GM21528 (cell line): Measurements from ENCODE around the gene TMBIM4.
"Not testable (repeated sequence)": the region's sequence is repeated elsewhere in the genome, so short reads cannot be mapped to it uniquely, and the experiment has no call there.

Experiments
- ATAC-seq: cut with Tn5 transposase; IDR thresholded peaks from one replicate; pipeline ENCODE4 v1.9.1; 2021; ENCODE audit warnings: mild to moderate bottlenecking, moderate library complexity; ENCODE audit not compliant: unreplicated experiment, low FRiP score

TMBIM4 gene

DNA sequence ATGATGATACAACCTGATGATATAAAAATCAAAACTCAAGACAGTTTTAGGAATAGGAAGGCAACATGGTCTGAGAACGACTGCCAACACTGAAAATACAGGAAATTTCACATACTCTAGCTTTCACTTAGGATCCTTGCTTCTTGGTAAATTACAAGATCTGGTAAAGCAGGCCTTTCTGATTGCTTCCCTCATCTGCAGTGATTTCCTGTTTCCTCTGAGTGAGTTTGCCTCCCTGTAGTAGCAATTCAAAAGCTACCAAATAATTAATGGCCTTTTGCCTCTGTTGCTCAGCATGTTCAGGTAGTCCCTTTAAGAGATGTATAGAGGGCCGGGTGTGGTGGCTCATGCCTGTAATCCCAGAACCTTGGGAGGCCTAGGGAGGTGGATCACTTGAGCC, 17.2 kb upstream of the TMBIM4 start:
- ATAC-seq: no peak

DNA sequence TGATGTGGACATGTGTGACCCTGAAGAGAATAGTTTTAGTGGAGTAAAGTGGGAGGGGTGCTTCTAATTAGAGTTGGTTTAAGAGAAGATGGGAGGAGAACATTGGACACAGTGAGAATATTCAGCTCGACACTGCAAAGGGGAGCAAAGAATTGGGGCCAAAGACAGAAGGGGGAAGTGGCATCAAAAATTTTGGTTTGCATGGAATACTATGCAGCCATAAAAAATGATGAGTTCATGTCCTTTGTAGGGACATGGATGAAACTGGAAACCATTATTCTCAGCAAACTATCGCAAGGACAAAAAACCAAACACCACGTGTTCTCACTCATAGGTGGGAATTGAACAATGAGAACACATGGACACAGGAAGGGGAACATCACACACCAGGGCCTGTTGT, 15.0 kb upstream of the TMBIM4 start:
- ATAC-seq: not testable (repeated sequence)

DNA sequence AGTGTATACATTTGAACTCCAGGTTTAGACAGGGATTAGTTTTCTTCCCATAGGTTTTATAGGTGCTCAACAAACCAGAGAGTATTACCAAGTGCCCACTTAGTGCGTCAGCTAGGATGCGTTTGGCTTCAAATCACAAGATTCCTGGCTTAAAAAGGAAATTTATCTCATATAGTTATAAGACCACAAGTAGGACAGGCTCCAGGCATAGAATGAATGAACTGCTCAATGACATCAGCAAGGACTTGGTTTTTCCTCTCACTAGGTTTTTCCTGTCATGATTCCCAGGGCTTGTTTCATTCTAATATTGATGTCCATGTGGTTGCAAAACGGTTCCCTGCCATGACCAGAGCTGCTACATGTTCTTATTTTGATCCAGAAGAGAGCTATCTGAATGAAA, 13.2 kb upstream of the TMBIM4 start:
- no peak for ATAC-seq

DNA sequence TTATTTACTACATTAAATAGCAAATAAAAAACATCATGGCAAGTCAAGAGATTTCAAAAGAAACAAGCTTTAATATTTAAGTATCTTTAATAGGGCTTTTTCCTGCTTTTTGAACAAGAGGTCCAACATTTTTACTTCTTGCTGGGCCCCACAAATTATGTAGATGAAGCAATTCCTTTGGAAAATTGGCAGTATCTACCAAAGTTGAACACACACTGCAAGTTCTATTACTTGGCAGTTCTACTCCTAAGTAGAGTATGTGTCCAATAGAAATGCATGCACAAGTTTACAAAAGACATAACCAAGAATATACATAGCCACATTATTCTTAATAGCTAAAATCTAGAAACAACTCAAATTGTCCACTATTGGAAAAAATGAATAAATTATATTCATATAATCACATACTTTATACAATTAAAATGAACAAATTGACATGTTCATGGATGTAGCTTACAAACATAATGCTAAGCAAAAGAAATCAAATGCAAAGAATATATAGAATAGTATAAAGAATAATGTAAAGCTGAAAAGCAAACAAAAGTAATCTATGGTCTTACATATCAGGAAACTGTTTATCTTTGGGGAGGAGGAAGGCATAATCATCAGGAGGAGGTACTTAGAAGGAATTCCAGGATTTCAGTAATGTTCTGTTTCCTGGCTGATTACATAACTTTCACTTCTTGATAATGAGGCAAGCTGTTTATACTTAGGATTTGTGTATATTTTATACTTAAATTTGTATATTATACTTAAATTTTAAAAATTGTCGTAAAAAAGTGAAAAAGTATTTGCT, 6.5 kb upstream of the TMBIM4 start:
- ATAC-seq: no peak

DNA sequence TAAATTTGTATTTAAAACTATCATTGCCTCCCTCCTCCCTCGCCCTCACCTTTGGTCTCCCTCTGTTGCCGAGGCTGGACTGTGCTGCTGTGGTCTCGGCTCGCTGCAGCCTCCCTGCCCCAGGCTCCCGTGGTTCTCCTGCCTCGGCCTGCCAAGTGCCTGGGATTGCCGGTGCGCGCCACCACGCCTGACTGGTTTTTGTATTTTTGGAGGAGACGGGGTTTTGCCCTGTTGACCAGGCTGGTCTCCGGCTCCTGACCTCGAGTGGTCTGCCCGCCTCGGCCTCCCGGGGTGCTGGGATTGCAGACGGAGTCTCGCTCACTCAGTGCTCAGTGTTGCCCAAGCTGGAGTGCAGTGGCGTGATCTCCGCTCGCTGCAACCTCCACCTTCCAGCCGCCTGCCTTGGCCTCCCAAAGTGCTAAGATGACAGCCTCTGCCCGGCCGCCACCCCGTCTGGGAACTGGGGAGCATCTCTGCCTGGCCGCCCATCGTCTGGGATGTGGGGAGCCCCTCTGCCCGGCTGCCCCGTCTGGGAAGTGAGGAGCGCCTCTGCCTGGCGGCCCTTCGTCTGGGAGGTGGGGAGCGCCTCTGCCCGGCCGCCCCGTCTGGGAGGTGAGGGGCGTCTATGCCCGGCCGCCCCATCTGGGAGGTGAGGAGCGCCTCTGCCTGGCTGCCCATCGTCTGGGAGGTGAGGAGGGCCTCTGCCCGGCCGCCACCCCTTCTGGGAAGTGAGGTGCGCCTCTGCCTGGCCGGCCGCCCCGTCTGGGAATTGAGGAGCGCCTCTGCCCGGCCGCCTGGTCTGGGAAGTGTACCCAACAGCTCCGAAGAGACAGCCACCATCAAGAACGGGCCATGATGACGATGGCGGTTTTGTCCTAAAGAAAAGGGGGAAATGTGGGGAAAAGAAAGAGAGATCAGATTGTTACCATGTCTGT, 4.9 kb upstream of the TMBIM4 start:
- ATAC-seq: not testable (repeated sequence)

DNA sequence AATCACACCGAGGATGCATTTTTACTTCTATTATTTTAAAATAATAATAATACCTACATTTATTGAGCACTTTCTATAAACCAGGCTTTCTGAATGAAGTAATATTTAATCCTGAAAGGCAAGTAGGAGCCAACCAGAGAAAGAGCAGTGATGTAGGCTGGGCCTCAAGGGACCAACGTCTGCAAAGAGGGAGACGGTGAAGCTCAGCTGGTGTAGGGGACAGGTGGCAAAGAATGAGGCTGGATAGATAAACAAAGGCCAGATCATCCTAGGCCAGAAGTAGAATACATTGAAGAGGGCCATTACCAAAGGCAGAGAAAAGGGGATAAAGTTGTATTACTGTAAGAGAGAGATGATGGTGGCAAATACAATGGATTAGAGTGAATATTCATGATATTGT, 810 bp upstream of the TMBIM4 start:
- no peak for ATAC-seq

DNA sequence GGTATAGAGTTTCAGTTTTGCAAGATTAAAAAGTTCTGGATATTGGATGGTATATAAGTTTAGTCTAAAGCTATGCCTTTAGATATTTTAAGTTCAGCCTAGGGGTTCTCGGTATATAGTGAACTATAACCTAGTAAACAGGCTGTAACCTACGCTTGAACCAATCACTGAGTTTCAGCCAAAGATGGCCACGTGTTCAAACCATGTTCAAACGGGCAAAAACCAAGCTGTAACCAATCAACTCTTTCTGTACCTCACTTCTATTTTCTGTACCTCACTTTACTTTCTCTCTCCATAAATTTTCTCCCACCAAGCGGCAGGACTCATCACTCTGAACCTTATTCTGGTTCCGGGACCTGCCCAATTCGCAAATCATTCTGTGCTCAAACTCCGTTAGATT, 1.4 kb downstream of the TMBIM4 start:
- ATAC-seq: no peak

DNA sequence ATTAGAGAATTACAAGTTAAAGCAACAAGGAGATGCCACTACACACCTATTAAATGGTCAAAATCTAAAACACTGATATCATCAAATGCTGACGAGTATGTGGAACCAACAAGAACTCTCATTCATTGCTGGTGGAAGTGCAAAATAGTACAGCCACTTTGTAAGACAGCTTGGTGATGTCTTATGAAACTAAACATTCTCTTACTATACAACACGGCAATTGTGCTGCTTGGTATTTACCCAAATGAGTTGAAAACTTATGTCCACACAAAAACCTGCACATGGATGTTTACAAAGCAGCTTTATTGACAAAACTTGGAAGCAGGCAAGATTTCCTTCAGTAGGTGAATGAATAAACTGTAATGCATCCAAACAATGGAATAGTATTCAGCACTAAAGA, 3.2 kb downstream of the TMBIM4 start:
- no peak for ATAC-seq

DNA sequence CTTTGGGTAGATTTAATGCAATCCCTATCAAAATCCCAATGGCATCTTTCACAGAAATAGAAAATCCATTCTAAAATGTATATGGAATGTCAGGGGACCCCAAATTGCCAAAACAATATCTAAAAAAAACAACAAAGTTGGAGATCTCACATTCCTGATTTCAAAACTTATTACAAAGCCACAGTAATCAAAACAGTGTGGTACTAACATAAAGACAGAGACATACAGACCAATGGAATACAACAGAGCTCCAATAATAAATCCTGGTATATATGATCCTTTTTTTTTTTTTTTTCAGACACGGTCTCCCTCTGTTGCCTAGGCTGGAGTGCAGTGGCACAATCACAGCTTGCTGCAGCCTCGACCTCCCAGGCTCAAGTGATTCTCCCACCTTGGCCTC, 4.7 kb downstream of the TMBIM4 start:
- ATAC-seq: no peak

DNA sequence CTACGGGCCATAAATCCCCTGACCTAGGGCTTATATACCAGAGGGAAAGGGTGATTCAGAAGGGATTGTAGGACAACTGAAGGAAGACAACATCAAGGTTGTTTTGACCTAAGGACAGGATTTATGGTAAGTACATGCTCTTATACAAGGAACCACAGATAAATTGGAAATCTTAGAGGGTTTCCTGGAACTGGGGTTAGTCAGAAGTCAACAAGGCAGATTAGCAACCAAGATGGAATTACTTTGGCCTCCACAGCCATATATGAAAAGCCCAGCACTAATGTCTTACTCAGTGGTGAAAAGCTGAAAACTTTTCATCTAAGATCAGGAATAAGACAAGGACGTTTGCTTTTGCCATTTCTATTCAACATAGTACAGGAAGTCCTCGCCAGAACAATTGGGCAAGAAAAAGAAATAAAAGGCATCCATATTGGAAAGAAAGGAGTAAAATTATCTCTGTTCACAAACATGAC, 5.4 kb downstream of the TMBIM4 start:
- no peak for ATAC-seq

DNA sequence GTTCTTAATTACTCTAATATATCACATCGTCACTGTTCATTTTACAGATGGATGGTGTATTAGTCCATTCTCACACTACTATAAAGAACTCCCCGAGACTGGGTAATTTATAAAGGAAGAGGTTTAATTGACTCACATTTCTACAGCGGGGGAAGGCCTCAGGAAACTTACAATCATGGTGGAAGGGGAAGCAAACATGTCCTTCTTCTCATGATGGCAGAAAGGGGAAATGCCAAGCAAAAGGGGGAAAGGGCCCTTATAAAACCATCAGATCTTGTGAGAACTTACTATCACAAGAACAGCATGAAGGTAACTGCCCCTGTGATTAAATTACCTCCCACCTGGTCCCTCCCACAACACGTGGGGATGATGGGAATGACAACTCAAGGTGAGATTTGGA, 6.5 kb downstream of the TMBIM4 start:
- no peak for ATAC-seq

DNA sequence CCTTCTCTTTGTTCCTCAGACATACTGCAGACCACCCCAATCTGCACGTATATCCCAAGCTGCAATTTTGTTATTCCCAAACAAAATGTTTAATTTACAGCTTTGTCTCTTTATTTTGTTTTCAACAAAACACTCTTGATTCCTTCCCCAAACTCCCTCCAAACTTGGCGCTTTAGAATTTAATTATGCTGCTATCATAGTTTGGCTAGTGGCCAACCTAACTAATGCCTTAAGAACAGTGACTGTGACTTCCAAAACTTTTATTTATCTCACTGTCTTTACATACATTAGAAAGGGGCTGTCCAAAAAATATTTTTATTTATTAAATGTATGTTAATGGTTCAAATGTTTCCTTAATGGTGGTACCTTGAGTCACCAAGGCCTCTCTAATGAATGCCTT, 7.1 kb downstream of the TMBIM4 start:
- ATAC-seq: no peak

DNA sequence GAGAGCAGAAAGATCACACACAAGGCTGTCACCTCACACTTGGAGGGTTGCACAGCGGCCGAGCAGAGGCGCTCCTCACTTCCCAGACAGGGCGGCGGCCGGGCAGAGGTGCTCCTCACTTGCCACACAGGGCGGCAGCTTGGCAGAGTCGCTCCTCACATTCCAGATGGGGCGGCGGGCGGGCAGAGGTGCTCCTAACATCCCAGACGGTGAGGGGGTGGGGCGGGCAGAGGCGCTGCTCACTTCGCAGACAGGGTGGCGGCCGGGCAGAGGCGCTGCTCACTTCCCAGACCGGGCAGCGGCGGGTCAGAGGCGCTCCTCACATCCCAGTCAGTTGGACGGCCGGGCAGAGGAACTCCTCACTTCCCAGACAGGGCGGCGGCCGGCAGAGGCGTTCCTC, 9.1 kb downstream of the TMBIM4 start:
- ATAC-seq: no peak

DNA sequence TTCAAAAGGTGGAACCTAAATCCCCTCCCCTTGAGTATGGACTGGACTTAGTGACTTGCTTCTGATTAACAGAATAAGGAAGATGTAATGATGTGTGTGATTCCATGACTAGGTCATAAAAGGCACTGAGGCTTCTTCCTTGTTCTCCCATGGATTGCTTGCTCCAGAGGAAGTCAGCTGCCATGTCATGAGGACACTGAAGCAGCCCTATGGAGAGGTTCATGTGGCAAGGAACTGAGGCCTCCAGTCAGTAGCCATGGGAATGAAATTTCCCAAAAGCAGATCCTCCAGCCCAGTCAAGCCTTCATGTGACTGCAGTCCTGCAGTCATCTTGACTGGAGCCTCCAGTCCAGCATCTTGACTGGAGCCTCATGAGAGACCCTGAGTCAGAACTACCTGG, 10.7 kb downstream of the TMBIM4 start:
- no peak for ATAC-seq

DNA sequence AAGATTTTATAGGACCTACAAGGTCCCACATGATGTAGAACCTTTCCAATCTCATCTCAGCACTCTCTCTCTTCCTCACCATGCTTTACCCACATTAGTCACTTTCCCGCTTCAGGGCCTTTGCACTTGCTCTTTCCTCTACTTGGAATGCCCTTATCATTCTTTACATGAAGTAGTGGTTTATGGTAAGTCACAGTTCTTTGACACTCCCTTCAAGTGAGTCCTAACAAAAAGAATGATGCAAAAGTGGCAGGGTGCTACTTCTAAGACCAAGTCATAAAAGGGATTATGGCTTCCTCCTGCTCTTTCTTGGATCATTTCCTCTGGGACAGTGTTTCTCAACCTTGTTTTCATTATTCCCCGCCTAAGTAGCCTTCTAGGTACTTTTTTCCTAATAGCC, 13.1 kb downstream of the TMBIM4 start:
- no peak for ATAC-seq

DNA sequence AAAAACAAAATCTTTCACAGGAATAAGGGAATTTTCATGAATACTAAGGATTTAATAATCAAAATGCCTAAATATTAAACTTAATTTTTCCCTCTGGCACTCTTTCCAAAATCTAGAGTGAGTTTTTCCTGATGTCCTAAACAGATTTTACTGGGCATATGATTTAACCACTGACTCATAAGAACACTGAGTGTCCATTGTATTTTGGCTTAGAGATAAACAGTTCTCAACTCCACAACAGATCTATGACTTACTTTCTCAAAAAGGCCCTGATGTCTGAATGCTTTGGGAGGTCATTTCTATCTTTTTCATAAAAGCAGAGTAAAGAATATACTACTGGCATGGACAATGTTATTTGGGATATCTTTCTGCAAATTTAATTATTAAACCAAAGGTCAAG, 15.0 kb downstream of the TMBIM4 start:
- no peak for ATAC-seq

DNA sequence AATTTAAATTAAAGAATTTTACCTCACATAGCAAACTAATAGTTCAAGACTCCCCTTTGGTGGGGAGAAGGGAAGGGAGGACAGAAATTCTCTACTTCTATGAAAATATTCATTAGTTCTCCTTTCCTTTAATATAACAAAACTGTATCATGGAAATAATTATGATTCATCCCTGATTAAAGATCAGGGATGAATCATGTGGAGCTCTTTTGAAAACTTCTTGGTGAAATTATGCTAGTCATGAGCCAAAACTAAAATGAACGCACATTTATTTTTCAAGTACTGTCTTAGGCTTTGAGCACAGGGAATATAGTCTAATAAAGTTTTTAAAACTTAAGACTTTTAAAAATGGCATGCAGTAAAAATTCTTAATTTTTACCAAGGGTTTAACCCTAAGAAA, 17.1 kb downstream of the TMBIM4 start:
- ATAC-seq: no peak

DNA sequence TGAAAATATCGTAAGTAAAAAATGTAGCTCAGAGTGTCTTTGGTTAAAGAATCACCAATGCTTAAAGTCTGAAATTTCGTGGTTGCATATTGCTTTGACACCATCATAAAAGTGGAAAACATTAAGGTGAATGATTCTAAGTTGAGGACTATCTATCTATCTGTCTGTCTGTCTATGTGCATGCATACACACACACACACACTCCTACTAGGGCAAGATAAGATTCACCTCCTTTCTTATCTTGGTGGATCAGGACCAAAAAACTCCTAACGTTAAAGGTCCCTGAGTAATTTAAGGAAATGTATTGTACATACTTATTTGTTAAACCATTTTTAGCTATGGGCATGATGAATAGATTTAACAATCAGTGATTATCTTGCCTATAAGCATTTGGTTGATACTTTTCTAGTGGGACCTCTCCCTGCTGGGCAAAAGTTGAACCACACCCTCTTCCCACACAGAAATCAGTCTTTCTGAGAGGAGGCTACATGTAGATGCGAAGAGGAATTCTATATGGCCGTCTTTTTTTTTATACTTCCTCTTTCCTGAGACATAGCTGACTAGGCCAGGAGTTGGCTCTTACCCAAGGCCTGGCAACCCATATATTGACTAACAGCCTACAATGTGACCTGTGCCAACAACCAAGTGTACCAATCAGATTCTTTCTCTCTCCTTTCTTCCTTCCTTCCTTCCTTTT, 19.9 kb downstream of the TMBIM4 start:
- no peak for ATAC-seq

DNA sequence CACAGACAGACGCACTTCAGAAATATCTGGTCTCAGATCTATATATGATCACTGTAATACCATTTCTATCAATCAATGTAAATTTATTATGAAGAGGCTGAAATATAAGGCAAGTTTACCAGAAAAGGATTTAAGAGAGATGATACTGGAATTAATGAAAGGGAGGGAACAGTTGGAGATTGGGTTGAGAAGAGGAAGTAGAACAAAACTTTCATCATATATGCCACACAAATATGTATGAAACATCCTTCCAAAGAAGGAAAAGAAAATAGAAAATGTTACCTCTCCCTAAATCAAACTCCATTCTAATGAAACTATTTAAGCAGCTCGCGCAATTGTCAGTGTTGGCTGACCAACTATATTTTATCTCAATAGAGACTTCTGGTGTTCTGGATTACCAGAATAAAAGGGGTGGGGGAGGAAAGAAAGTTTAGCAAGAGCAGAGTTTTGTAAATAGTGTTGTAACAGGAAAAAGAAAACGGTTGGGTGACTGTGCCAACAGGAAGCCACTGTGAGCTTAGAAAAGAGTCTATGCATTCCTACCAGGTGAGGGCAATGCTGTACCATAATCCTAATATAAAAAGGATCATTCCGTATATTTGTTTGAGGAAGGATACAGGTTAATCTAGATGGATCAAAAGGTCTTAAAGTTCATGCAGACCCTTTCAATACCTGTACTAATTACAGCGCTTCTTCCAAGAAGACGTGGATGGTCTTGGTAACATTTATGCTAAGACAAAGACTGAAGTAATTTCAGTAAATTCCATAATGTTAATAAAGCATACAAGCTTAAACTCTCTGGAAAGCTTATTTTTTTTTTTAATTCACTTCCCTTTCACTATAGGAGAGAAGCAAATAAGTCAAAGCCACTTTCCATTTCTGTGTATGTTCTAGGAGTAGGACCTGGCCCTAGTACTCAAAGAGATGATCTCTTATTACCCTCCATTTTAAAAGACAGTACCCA, 24.7 kb downstream of the TMBIM4 start:
- ATAC-seq: no peak

DNA sequence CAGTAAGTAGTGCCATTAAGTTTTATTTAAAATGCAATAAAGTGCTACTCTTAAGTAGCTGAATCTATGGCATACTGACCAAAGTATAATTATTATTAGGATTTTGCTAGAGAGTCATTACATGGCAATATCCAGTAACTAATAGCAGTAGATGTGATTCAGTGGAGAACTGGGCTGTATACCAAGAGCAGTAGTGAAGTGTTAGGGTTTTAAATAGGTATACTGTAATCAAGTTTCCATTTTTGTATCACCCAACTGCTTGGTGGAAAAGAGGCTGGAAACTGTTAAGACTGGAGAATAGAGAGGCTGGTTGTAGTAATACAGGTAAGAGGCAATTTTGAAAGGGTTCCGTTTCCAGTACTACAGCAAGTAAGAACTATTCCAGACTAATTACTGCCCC, 25.9 kb downstream of the TMBIM4 start:
- ATAC-seq: no peak
